B cell (primary cell): ENCODE data around the gene TEF. TPM values are rescaled to one million over a fixed set of nuclear protein-coding genes. Genes with fewer than 3 reads are reported as not detected.

Experiments
- ATAC-seq: fragments of 200-7000 bp; cut with Tn5 transposase; one replicate; pipeline ENCODE4 v1.10.0; 2021; ENCODE audit warnings: low read depth, mild to moderate bottlenecking, moderate number of reproducible peaks, moderate library complexity
- CTCF ChIA-PET: fragments of 350-600 bp; sonication (Branson Sonifier 250); formaldehyde crosslinking; loops from one replicate; lab custom pipeline; 2021; ENCODE audit warnings: antibody characterized with exemption, inconsistent platforms; lab: Charles Lee
- POLR2A ChIA-PET: fragments of 350-600 bp; sonication (Branson Sonifier 250); formaldehyde crosslinking; loops from one replicate; lab custom pipeline; 2021; ENCODE audit warnings: antibody characterized with exemption; lab: Charles Lee
- DNase-seq: peaks from one replicate; pipeline ENCODE4 v3.0.0; 2013
- H2AFZ ChIP-seq: 2 replicates; pipeline ENCODE4 v1.6.1; 2012; ENCODE audit warnings: mild to moderate bottlenecking, low read depth, low read length; ENCODE audit not compliant: insufficient read depth, poor library complexity, severe bottlenecking
- H3K27ac ChIP-seq, 2 donors: 1 replicate in 1 of 2; 2 replicates in 1 of 2; pipeline ENCODE4 v1.5.1; 2012 to 2013; ENCODE audit warnings: low read length in 2 of 2, mild to moderate bottlenecking in 2 of 2, moderate library complexity in 1 of 2
- H3K27me3 ChIP-seq, 4 experiments: fragments of 200-600 bp in 1 of 4; sonication (generic) in 1 of 4; replicated peaks in 1 of 4; 1 replicate in 2 of 4; 2 replicates in 2 of 4; pipeline versions ENCODE4 v1.6.1 to v1.7.0; 2013 to 2016; ENCODE audit warnings: low read length in 3 of 4, mild to moderate bottlenecking in 2 of 4, mixed read lengths in 1 of 4, moderate library complexity in 1 of 4; ENCODE audit not compliant: insufficient read depth in 4 of 4, control insufficient read depth in 3 of 4; ENCODE audit errors: control extremely low read depth in 1 of 4
- H3K36me3 ChIP-seq, 2 experiments: replicated peaks in 1 of 2; 1 replicate in 1 of 2; 2 replicates in 1 of 2; pipeline versions ENCODE4 v1.6.1 to v1.7.1; 2013; ENCODE audit warnings: low read length in 1 of 2; ENCODE audit not compliant: insufficient read depth in 2 of 2, control insufficient read depth in 1 of 2; ENCODE audit errors: control extremely low read depth in 1 of 2, extremely low read depth in 1 of 2
- H3K4me1 ChIP-seq, 2 donors: fragments of 200-600 bp in 1 of 2; sonication (generic) in 1 of 2; 1 replicate in 1 of 2; 2 replicates in 1 of 2; pipeline versions ENCODE4 v1.5.1 to v1.6.1; 2013 to 2017; ENCODE audit warnings: low read length in 2 of 2; ENCODE audit not compliant: control insufficient read depth in 2 of 2, insufficient read depth in 2 of 2
- H3K4me2 ChIP-seq: replicated peaks from 2 replicates; pipeline ENCODE3; 2012; ENCODE audit warnings: mild to moderate bottlenecking, low read depth, low read length; ENCODE audit not compliant: poor library complexity, severe bottlenecking
- H3K4me3 ChIP-seq, 5 experiments: fragments of 200-600 bp in 1 of 5; sonication (generic) in 1 of 5; 1 replicate in 3 of 5; 2 replicates in 2 of 5; pipeline versions ENCODE4 v1.5.1 to v1.7.0; 2011 to 2016; ENCODE audit warnings: low read length in 4 of 5, mild to moderate bottlenecking in 4 of 5, low read depth in 2 of 5, control low read depth in 1 of 5, moderate library complexity in 1 of 5; ENCODE audit not compliant: insufficient read depth in 1 of 5; ENCODE audit errors: control extremely low read depth in 1 of 5, extremely low read depth in 1 of 5
- H3K79me2 ChIP-seq: fragments of 200-600 bp; sonication (generic); one replicate; pipeline ENCODE4 v1.6.0; 2016; ENCODE audit warnings: low read length; ENCODE audit not compliant: control insufficient read depth, insufficient read depth
- H3K9ac ChIP-seq: fragments of 200-600 bp; sonication (generic); 2 replicates; pipeline ENCODE4 v1.6.1; 2017; ENCODE audit warnings: mild to moderate bottlenecking, low read length, moderate library complexity
- H3K9me3 ChIP-seq, 3 donors: one replicate each; pipeline versions ENCODE4 v1.6.1 to v1.7.1; 2013; ENCODE audit warnings: low read length in 2 of 3; ENCODE audit not compliant: control insufficient read depth in 2 of 3, insufficient read depth in 1 of 3; ENCODE audit errors: control extremely low read depth in 1 of 3
- H4K20me1 ChIP-seq: 2 replicates; pipeline ENCODE4 v1.6.0; 2012; ENCODE audit warnings: mild to moderate bottlenecking, low read length; ENCODE audit not compliant: insufficient read depth, control insufficient read depth, poor library complexity, severe bottlenecking
- H3K27ac Mint-ChIP-seq: one replicate; pipeline ENCODE4 v1.8.0; 2021; ENCODE audit warnings: mixed read lengths
- H3K27me3 Mint-ChIP-seq: one replicate; pipeline ENCODE4 v1.8.0; 2021; ENCODE audit warnings: mixed read lengths
- H3K4me1 Mint-ChIP-seq: one replicate; pipeline ENCODE4 v1.8.0; 2021; ENCODE audit warnings: mixed read lengths
- H3K4me3 Mint-ChIP-seq: one replicate; pipeline ENCODE4 v1.8.0; 2021; ENCODE audit warnings: mixed read lengths
- H3K9me3 Mint-ChIP-seq: one replicate; pipeline ENCODE4 v1.8.0; 2022; ENCODE audit warnings: mixed read lengths; ENCODE audit not compliant: insufficient read depth
- CTCF ChIP-seq: fragments of 200-600 bp; IDR thresholded peaks from one replicate; pipeline ENCODE4 v1.8.0; 2022; ENCODE audit warnings: antibody characterized with exemption, mild to moderate bottlenecking
- EZH2 ChIP-seq: IDR thresholded peaks from 2 replicates; pipeline ENCODE4 v1.6.1; 2012; ENCODE audit warnings: borderline replicate concordance, low read depth, mild to moderate bottlenecking, moderate library complexity, low read length; ENCODE audit not compliant: insufficient read depth, poor library complexity, severe bottlenecking
- WGBS: methylation state at CpG from one replicate; pipeline ENCODE4 v1.1.5; 2013; ENCODE audit warnings: missing lambda C conversion rate; ENCODE audit not compliant: insufficient coverage; 5-methylcytosine and 5-hydroxymethylcytosine counted together
- intact Hi-C: fragments of 100-400 bp; cut with micrococcal nuclease; formaldehyde crosslinking; loops from one replicate; pipeline ENCODE4 v1.10.0; 2022
- polyA plus RNA-seq: library from polyadenylated mRNA; depleted of rRNA; stranded (reverse); fragments of >200 nt; gene quantifications from 2 replicates; pipeline ENCODE4 v1.2.3, GENCODE V29; 2012
- total RNA-seq, 2 donors: library from RNA; stranded (reverse); fragments of 120-200 nt in 1 of 2; gene quantifications; 1 replicate in 1 of 2; 2 replicates in 1 of 2; pipeline versions ENCODE4 v1.2.3 to v1.2.4, GENCODE V29; 2013 to 2022

Gene TEF
- total and polyA plus RNA-seq, 2 donors (not counting 1 experiment from before 2014, with no cell fraction given): 5.0 to 5.5 TPM

GRCh38 chr22:41447435-41448188 is 65.9 kb downstream of the TEF start:
- Histone ChIP-seq H3K36me3 (no peaks in the 10 kb centered on the region), H3K9ac (peak overlapping the region; percentile 85), H2AFZ (peak overlapping the region; percentile 68), H3K4me1 (peaks cover 8 to 25% of the 10 kb centered on the region in 2 donors), H3K4me3 (peak overlapping the region; percentile 90 to 99 (median 97)), H3K4me2 (peak overlapping the region; percentile 92), H3K27me3 (no peaks in the 10 kb centered on the region), H3K27ac (peak overlapping the region; percentile 97 to 98), H4K20me1 (peaks cover 27% of the 10 kb centered on the region), H3K79me2 (peaks cover 40% of the 10 kb centered on the region), H3K9me3 (no peaks in the 10 kb centered on the region)
- CTCF ChIA-PET: interaction anchor here (0.7 to 6.3 kb wide), 8 partner anchors 21 to 80 kb away, joined by 3 to 41 read pairs (median 8); partner anchors contain the start of genes ACO2 and PHF5A
- ATAC-seq (peak; percentile 5), DNase-seq (no peak)
- intact Hi-C loops: loop anchor here (1.0 to 10.0 kb wide), 5 partner anchors 22 to 593 kb away; partner anchors contain the start of genes ACO2, DESI1, ST13 and XPNPEP3
- no peak for TF ChIP-seq EZH2
- TF ChIP-seq CTCF: no peak
- under 1% methylated on average over 61 of the region's 63 CpGs for WGBS
- Mint-ChIP-seq H3K27me3 (no peaks in the 10 kb centered on the region), H3K9me3 (no peaks in the 10 kb centered on the region), H3K4me3 (peak overlapping the region; percentile 99), H3K4me1 (peaks cover 32% of the 10 kb centered on the region), H3K27ac (peak overlapping the region; percentile 94)
- POLR2A ChIA-PET: interaction anchor here (0.6 to 6.9 kb wide), 15 partner anchors 19 to 497 kb away, joined by 3 to 88 read pairs (median 6); partner anchors contain the start of genes ACO2, CCDC134, PHF5A and TEF
